ENCODE data around the gene FOXP1. TPM values are rescaled to one million over a fixed set of nuclear protein-coding genes. Genes with fewer than 3 reads are reported as not detected.

The FOXP1 gene
- total RNA-seq, 1 donor from 2014 or later, result 31.1 TPM

DNA sequence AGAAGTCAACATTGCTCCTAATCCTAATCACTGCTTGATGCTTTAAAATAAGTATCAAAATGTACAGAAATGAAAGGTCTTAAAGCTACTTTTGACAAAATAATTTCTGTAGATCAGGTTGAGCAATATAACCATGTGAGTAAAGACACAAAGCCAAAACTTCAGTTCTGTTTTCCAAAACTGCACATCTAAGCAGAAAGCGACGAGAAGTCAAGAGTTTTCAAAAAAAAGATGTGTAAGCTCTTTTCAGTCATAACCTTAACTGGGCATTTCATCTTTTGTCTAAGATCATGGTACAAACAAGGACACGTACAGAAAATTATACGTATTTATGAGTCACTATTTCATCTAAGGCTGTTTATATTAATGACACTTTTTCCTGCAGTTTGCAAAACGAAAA is 608.8 kb downstream of the FOXP1 start:
- no peak for DNase-seq
- no peak overlapping the region for H3K4me3 Mint-ChIP-seq (ENCODE audit: unreplicated experiment)
- TF ChIP-seq CTCF (IDR thresholded peaks at IDR 0.05; ENCODE audit: partially characterized antibody, unreplicated experiment), result no peak

DNA sequence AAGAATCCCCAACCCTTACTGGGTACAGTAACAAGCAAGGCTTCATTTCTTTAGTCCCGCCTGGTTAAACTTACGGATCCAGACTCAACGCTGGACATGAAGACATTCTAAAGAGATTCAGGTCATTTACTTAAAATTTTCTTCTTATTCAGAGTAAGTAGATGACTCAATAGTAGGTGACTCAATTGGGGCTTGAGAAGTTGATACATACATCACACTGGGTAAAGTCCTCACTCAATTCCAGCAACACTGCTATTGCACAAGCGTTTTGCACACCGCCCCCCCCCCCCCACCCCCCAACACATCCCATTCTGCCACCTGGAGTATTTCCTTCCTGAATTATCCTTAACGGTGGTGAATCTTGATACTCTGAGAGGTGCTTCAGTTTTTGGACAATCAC is 610.0 kb downstream of the FOXP1 start:
- Mint-ChIP-seq H3K36me3 (ENCODE audit: unreplicated experiment) (no peaks in the 10 kb centered on the region), H3K27me3 (ENCODE audit: unreplicated experiment) (no peaks in the 10 kb centered on the region), H3K9me3 (ENCODE audit: unreplicated experiment) (no peaks in the 10 kb centered on the region), H3K4me1 (ENCODE audit: low read depth, unreplicated experiment) (peaks cover 3% of the 10 kb centered on the region), H3K4me3 (ENCODE audit: unreplicated experiment) (no peak overlapping the region), H3K27ac (ENCODE audit: unreplicated experiment) (no peak overlapping the region)
- no peak for DNase-seq
- TF ChIP-seq CTCF (IDR thresholded peaks at IDR 0.05; ENCODE audit: partially characterized antibody, unreplicated experiment), result no peak

More for the DNA sequence above, 608.8 kb downstream of the FOXP1 start:
- Mint-ChIP-seq H3K9me3 (ENCODE audit: unreplicated experiment) (no peaks in the 10 kb centered on the region), H3K36me3 (ENCODE audit: unreplicated experiment) (no peaks in the 10 kb centered on the region), H3K4me1 (ENCODE audit: low read depth, unreplicated experiment) (peaks cover 2% of the 10 kb centered on the region), H3K27me3 (ENCODE audit: unreplicated experiment) (no peaks in the 10 kb centered on the region), H3K27ac (ENCODE audit: unreplicated experiment) (no peak overlapping the region)

- H3K9me3 Mint-ChIP-seq (ENCODE audit: unreplicated experiment), result no peaks in the 10 kb centered on the region
- H3K27me3 Mint-ChIP-seq (ENCODE audit: unreplicated experiment), result no peaks in the 10 kb centered on the region
- no peak for DNase-seq
- TF ChIP-seq CTCF (IDR thresholded peaks at IDR 0.05; ENCODE audit: partially characterized antibody, unreplicated experiment), result no peak
- no peaks in the 10 kb centered on the region for H3K36me3 Mint-ChIP-seq (ENCODE audit: unreplicated experiment)
- H3K4me3 Mint-ChIP-seq (ENCODE audit: unreplicated experiment), result no peak overlapping the region
- peaks cover 3% of the 10 kb centered on the region for H3K4me1 Mint-ChIP-seq (ENCODE audit: low read depth, unreplicated experiment)
- no peak overlapping the region for H3K27ac Mint-ChIP-seq (ENCODE audit: unreplicated experiment)
Measured at GRCh38 chr3:70972855-70973254, 610.7 kb downstream of the FOXP1 start.

- Mint-ChIP-seq H3K4me3 (ENCODE audit: unreplicated experiment) (no peak overlapping the region), H3K27me3 (ENCODE audit: unreplicated experiment) (no peaks in the 10 kb centered on the region), H3K36me3 (ENCODE audit: unreplicated experiment) (no peaks in the 10 kb centered on the region), H3K27ac (ENCODE audit: unreplicated experiment) (no peak overlapping the region), H3K9me3 (ENCODE audit: unreplicated experiment) (no peaks in the 10 kb centered on the region), H3K4me1 (ENCODE audit: low read depth, unreplicated experiment) (peaks cover 3% of the 10 kb centered on the region)
- TF ChIP-seq CTCF (IDR thresholded peaks at IDR 0.05; ENCODE audit: partially characterized antibody, unreplicated experiment), result no peak
- DNase-seq, result no peak
Measured at GRCh38 chr3:70970952-70971351, 612.6 kb downstream of the FOXP1 start.

- no peak for DNase-seq
- TF ChIP-seq CTCF (IDR thresholded peaks at IDR 0.05; ENCODE audit: partially characterized antibody, unreplicated experiment), result no peak
Measured at GRCh38 chr3:70970171-70970570, 613.4 kb downstream of the FOXP1 start.

More at GRCh38 chr3:70970171-70970570, 613.4 kb downstream of the FOXP1 start:
- no peaks in the 10 kb centered on the region for H3K36me3 Mint-ChIP-seq (ENCODE audit: unreplicated experiment)
- H3K27ac Mint-ChIP-seq (ENCODE audit: unreplicated experiment), result no peak overlapping the region
- H3K27me3 Mint-ChIP-seq (ENCODE audit: unreplicated experiment), result no peaks in the 10 kb centered on the region
- peaks cover 3% of the 10 kb centered on the region for H3K4me1 Mint-ChIP-seq (ENCODE audit: low read depth, unreplicated experiment)
- H3K4me3 Mint-ChIP-seq (ENCODE audit: unreplicated experiment), result no peak overlapping the region
- no peaks in the 10 kb centered on the region for H3K9me3 Mint-ChIP-seq (ENCODE audit: unreplicated experiment)

All from glutamatergic neuron (in vitro differentiated cells).